Calu3 (cell line): ENCODE data around the gene H6PD. TPM values are rescaled to one million over a fixed set of nuclear protein-coding genes. Genes with fewer than 3 reads are reported as not detected.

Experiments
- BruUV-seq: library from RNA; stranded (reverse); fragments of 400-500 nt; replicated peaks from 2 replicates; lab custom pipeline; 2021; lab: Mats Ljungman, UMichigan
- CTCF ChIA-PET: fragments of 300-600 bp; sonication (Branson Sonifier 250); formaldehyde crosslinking; loops from one replicate; lab custom pipeline; 2022; ENCODE audit warnings: antibody characterized with exemption; lab: Charles Lee
- DNase-seq: peaks from one replicate; pipeline ENCODE4 v3.0.0; 2022
- H3K27ac Mint-ChIP-seq: one replicate; pipeline ENCODE4 v1.8.0; 2022; ENCODE audit warnings: mixed read lengths; ENCODE audit not compliant: unreplicated experiment
- H3K27me3 Mint-ChIP-seq: one replicate; pipeline ENCODE4 v1.8.0; 2022; ENCODE audit warnings: mixed read lengths; ENCODE audit not compliant: unreplicated experiment
- H3K36me3 Mint-ChIP-seq: one replicate; pipeline ENCODE4 v1.8.0; 2022; ENCODE audit warnings: mild to moderate bottlenecking, moderate library complexity, mixed read lengths; ENCODE audit not compliant: insufficient read depth, unreplicated experiment
- H3K4me1 Mint-ChIP-seq: one replicate; pipeline ENCODE4 v1.8.0; 2022; ENCODE audit warnings: mild to moderate bottlenecking, low read depth, mixed read lengths; ENCODE audit not compliant: unreplicated experiment
- H3K4me3 Mint-ChIP-seq: one replicate; pipeline ENCODE4 v1.8.0; 2022; ENCODE audit warnings: mild to moderate bottlenecking, low read depth, moderate library complexity, mixed read lengths; ENCODE audit not compliant: unreplicated experiment
- H3K9me3 Mint-ChIP-seq: one replicate; pipeline ENCODE4 v1.8.0; 2022; ENCODE audit warnings: low read depth, mixed read lengths; ENCODE audit not compliant: unreplicated experiment
- CTCF ChIP-seq: fragments of 200-600 bp; IDR thresholded peaks from one replicate; pipeline ENCODE4 v1.8.0; 2022; ENCODE audit warnings: antibody characterized with exemption; ENCODE audit not compliant: unreplicated experiment
- intact Hi-C: fragments of 100-400 bp; cut with micrococcal nuclease; formaldehyde crosslinking; loops from one replicate; pipeline ENCODE4 v1.10.0; 2022; ENCODE audit not compliant: unreplicated experiment
- total RNA-seq: library from RNA; stranded (reverse); gene quantifications from 2 replicates; pipeline ENCODE4 v1.2.3, GENCODE V29; 2022

Gene H6PD
- total RNA-seq, 1 experiment from 2014 or later, result 18.0 TPM

DNA sequence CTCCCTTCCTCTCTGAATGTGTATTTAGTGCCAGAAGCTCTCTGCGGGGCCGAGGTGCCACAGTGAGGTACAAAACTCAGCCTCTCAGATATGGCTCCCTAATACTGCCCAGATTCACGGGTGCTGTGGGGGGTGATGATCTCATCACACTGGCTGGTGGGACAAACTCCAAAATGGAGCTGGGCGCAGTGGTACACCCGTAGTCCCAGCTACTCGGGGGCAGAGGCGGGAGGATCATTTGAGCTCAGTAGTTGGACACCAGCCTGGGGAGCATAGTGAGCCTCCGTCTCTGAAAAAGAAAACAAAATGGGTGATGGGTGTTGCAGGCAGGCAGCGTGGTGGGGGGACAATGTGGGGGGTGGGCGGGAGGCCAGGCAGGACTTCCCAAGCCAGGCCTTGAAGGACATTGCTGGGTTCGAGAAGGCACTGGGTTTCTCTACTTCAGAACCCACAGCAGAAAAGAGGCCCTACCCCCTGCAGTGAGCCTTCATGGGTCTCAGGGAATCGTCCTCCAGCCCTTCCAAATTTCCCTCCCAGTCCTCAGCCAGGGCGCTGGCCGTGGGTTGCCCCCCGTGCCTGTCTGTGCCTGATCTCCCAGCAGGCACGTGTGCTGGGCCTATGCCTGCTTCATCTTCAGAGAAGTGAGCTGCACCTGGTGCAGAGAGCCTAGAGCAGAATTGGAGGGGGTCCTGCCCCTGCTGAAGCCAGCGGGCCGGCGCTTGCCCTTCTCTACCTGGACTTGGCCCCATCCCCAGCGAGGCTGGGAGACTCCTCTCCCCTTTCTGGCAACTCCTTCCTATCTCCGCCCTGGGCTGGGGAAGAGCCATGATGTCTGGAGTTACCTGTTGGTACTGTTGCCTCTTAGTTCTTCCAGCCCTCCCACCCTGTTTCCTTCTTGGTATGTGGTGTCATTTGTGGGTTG, 14.0 kb downstream of the H6PD start:
- intact Hi-C loops, result no loop called here
- H3K27me3 Mint-ChIP-seq, result no peaks in the 10 kb centered on the region
- BruUV-seq, result no TSS peak
- H3K27ac Mint-ChIP-seq, result no peak overlapping the region
- H3K4me3 Mint-ChIP-seq, result no peak overlapping the region
- CTCF ChIA-PET, result no interaction called here
- H3K4me1 Mint-ChIP-seq, result no peaks in the 10 kb centered on the region
- no peak for DNase-seq
- H3K9me3 Mint-ChIP-seq, result no peaks in the 10 kb centered on the region
- TF ChIP-seq CTCF, result no peak
- H3K36me3 Mint-ChIP-seq, result peaks cover 10% of the 10 kb centered on the region

DNA sequence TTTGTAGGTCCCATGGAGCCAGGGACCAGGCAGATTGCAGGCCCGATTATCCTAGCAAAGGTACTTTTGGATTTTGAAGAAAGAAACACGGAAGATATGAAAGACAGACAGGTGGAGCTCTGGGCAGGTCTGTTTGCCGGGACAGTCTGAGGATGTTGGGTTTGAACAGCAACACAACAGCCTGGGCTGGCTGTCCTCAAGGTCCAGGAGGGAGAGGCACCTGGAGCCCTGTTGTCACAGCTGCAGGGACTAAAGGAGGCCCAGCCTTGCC, 14.6 kb downstream of the H6PD start:
- Mint-ChIP-seq H3K36me3 (peaks cover 10% of the 10 kb centered on the region), H3K27ac (no peak overlapping the region), H3K9me3 (no peaks in the 10 kb centered on the region), H3K4me3 (no peak overlapping the region), H3K27me3 (no peaks in the 10 kb centered on the region), H3K4me1 (no peaks in the 10 kb centered on the region)
- DNase-seq, result no peak
- intact Hi-C loops, result no loop called here
- CTCF ChIA-PET, result interaction anchor here (0.6 kb wide), 1 partner anchor 238 kb away, joined by 5 read pairs; no protein-coding TSS in a partner anchor
- no TSS peak for BruUV-seq
- TF ChIP-seq CTCF, result no peak

DNA sequence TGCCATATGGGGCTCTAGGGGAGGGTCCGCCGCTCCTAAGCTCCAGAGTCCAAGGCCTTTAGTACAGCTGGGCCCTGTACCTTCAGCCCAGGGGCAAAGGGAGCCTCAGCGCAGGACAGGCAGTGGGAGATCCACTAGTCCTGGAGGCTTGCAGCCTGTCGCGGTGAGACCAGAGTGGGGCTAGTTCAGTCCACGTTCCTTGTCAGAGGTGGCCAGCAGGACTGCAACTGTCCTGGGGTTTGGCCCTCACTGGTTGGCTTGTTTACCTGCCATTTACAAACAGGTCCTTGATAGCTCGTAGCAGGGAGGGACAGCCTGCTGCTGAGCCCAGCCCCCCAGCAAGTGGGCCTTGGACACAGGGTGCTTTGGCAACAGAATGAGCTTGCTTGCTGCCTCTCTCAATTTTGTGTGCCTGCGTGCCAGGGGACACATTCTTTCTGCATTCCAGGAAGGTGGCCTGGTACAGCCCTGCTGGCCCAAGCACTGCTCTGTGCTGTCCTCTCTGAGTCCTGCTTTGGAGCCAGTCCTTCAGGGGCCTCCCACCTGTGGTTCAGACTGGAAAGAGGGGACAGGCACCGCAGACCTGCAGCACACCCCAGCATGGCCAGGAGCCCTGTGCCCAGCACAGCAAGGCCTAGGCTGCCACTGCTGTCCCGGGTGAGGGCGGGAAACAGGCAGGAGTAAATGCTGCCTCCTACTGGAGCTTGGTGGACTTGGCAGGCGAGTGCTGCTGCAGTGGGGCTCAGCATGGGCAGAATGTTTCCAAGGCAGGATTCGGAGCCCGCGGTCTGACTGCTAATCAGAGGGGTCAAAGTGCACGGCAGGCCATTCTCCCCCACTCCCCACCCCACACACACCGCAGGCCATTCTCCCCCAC, 15.2 kb downstream of the H6PD start:
- Mint-ChIP-seq H3K9me3 (no peaks in the 10 kb centered on the region), H3K4me3 (no peak overlapping the region), H3K36me3 (peaks cover 10% of the 10 kb centered on the region), H3K27me3 (no peaks in the 10 kb centered on the region), H3K4me1 (no peaks in the 10 kb centered on the region), H3K27ac (no peak overlapping the region)
- CTCF ChIA-PET, result interaction anchor here (0.6 kb wide), 2 partner anchors 238 to 291 kb away, joined by 3 to 5 read pairs; no protein-coding TSS in a partner anchor
- intact Hi-C loops, result no loop called here
- no TSS peak for BruUV-seq
- DNase-seq, result peak; percentile 12
- TF ChIP-seq CTCF, result peak; percentile 17

DNA sequence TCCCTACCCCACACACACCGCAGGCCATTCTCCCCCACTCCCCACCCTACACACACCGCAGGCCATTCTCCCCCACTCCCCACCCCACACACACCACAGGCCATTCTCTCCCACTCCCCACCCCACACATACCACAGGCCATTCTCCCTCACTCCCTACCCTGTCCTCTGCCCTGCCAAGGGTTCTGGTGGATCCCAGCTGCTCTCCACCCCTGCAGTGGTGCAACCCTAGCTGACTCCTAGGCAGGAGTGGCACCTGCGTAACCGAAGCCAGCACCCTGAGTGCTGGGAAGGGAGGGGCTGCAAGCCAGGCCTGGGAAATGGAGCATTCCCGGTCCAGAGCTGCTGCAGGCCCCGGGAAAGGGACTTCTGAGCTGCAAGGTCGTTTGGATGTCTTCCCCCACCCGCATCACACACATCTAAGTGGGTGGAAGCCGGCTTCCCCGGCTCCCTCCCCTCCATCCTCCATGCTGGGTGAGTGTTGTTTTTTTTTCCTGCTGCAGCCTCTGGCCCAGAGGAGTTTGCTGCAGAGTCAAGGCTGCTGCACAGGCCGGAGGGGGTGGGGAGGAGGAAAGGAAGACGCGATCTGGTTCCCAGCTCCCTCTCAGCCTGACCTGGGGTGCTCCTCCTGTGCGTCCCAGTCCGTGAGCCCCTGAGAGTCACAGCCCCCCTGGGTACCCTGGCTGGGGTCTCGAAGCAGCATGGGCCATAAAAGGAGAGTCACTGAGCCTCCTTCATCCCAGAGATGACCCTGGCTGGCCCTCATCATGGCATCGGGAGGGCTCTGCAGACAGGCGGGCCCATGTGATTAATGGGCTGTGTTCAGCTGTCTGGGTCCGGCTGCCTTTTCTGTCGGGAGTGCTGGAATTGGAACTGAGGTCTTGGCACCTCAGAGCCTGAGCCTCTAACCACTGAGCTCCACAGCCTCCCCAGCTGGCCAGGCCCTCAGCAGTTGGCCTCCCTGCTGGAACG, 16.1 kb downstream of the H6PD start:
- TF ChIP-seq CTCF, result no peak
- H3K4me1 Mint-ChIP-seq, result no peaks in the 10 kb centered on the region
- intact Hi-C loops, result no loop called here
- no peak overlapping the region for H3K27ac Mint-ChIP-seq
- BruUV-seq, result no TSS peak
- no peaks in the 10 kb centered on the region for H3K27me3 Mint-ChIP-seq
- no peaks in the 10 kb centered on the region for H3K9me3 Mint-ChIP-seq
- H3K4me3 Mint-ChIP-seq, result no peak overlapping the region
- peaks cover 10% of the 10 kb centered on the region for H3K36me3 Mint-ChIP-seq
- CTCF ChIA-PET, result interaction anchor here (0.6 to 0.7 kb wide), 2 partner anchors 106 to 292 kb away, joined by 3 read pairs; no protein-coding TSS in a partner anchor
- DNase-seq, result no peak
